HEK293 (cell line): Measurements from ENCODE around the gene STK38.

Source experiments
- CTCF ChIP-seq: fragments of 450-650 bp; formaldehyde crosslinking; IDR thresholded peaks from 2 replicates; pipeline ENCODE4 v1.5.1; 2016; ENCODE audit warnings: missing biosample characterization, missing genetic modification characterization
- EGR2 ChIP-seq: fragments of 450-650 bp; formaldehyde crosslinking; IDR thresholded peaks from 2 replicates; pipeline ENCODE4 v1.5.1; 2016; ENCODE audit warnings: low read depth, missing biosample characterization, missing genetic modification characterization
- IKZF3 ChIP-seq: fragments of 450-650 bp; IDR thresholded peaks from 2 replicates; pipeline ENCODE4 v1.5.0; 2018; ENCODE audit warnings: missing biosample characterization, mild to moderate bottlenecking, missing genetic modification characterization, moderate library complexity
- INSM2 ChIP-seq: fragments of 450-650 bp; formaldehyde crosslinking; IDR thresholded peaks from 2 replicates; pipeline ENCODE4 v1.5.1; 2016; ENCODE audit warnings: missing biosample characterization, missing genetic modification characterization
- KLF9 ChIP-seq: fragments of 450-650 bp; formaldehyde crosslinking; IDR thresholded peaks from 2 replicates; pipeline ENCODE4 v1.5.1; 2016; ENCODE audit warnings: missing biosample characterization, missing genetic modification characterization, low read depth
- PRDM4 ChIP-seq: fragments of 450-650 bp; formaldehyde crosslinking; IDR thresholded peaks from 2 replicates; pipeline ENCODE4 v1.5.1; 2017; ENCODE audit warnings: missing biosample characterization, missing genetic modification characterization
- SP7 ChIP-seq: fragments of 450-650 bp; formaldehyde crosslinking; IDR thresholded peaks from 2 replicates; pipeline ENCODE4 v1.5.1; 2016; ENCODE audit warnings: missing biosample characterization, missing genetic modification characterization
- YY1 ChIP-seq: fragments of 450-650 bp; formaldehyde crosslinking; IDR thresholded peaks from 2 replicates; pipeline ENCODE4 v1.5.1; 2018; ENCODE audit warnings: missing biosample characterization, missing genetic modification characterization
- ZBTB11 ChIP-seq: fragments of 450-650 bp; formaldehyde crosslinking; conservative IDR thresholded peaks from 2 replicates; pipeline ENCODE4 v1.5.1; 2016; ENCODE audit warnings: low read depth, missing biosample characterization, missing genetic modification characterization
- ZBTB17 ChIP-seq: fragments of 450-650 bp; formaldehyde crosslinking; IDR thresholded peaks from 2 replicates; pipeline ENCODE4 v1.5.1; 2016; ENCODE audit warnings: missing biosample characterization, missing genetic modification characterization
- ZBTB8A ChIP-seq: fragments of 450-650 bp; formaldehyde crosslinking; IDR thresholded peaks from 2 replicates; pipeline ENCODE4 v1.5.1; 2016; ENCODE audit warnings: missing biosample characterization, missing genetic modification characterization
- ZFP37 ChIP-seq: fragments of 450-650 bp; formaldehyde crosslinking; IDR thresholded peaks from 2 replicates; pipeline ENCODE4 v1.5.1; 2016; ENCODE audit warnings: missing biosample characterization, missing genetic modification characterization
- ZFP69B ChIP-seq: fragments of 450-650 bp; formaldehyde crosslinking; IDR thresholded peaks from 2 replicates; pipeline ENCODE4 v1.5.1; 2016; ENCODE audit warnings: missing biosample characterization, missing genetic modification characterization
- ZIC2 ChIP-seq: fragments of 450-650 bp; formaldehyde crosslinking; IDR thresholded peaks from 2 replicates; pipeline ENCODE4 v1.5.1; 2016; ENCODE audit warnings: missing biosample characterization, missing genetic modification characterization
- ZNF18 ChIP-seq: fragments of 450-650 bp; formaldehyde crosslinking; IDR thresholded peaks from 2 replicates; pipeline ENCODE4 v1.5.1; 2016; ENCODE audit warnings: missing biosample characterization, missing genetic modification characterization
- ZNF184 ChIP-seq: fragments of 450-650 bp; IDR thresholded peaks from 2 replicates; pipeline ENCODE4 v1.5.1; 2018; ENCODE audit warnings: missing biosample characterization, mild to moderate bottlenecking, missing genetic modification characterization
- ZNF2 ChIP-seq: fragments of 450-650 bp; formaldehyde crosslinking; IDR thresholded peaks from 2 replicates; pipeline ENCODE4 v1.5.1; 2016; ENCODE audit warnings: missing biosample characterization, missing genetic modification characterization
- ZNF24 ChIP-seq: fragments of 450-650 bp; formaldehyde crosslinking; IDR thresholded peaks from 2 replicates; pipeline ENCODE4 v1.5.1; 2016; ENCODE audit warnings: missing biosample characterization, missing genetic modification characterization
- ZNF266 ChIP-seq: fragments of 450-650 bp; formaldehyde crosslinking; IDR thresholded peaks from 2 replicates; pipeline ENCODE4 v1.5.1; 2016; ENCODE audit warnings: missing biosample characterization, missing genetic modification characterization, low read depth
- ZNF362 ChIP-seq: fragments of 450-650 bp; formaldehyde crosslinking; IDR thresholded peaks from 2 replicates; pipeline ENCODE4 v1.5.1; 2016; ENCODE audit warnings: missing biosample characterization, missing genetic modification characterization
- ZNF37A ChIP-seq: fragments of 450-650 bp; IDR thresholded peaks from 2 replicates; pipeline ENCODE4 v1.5.1; 2018; ENCODE audit warnings: missing biosample characterization, missing genetic modification characterization
- ZNF488 ChIP-seq: fragments of 450-650 bp; formaldehyde crosslinking; IDR thresholded peaks from 2 replicates; pipeline ENCODE4 v1.5.1; 2016; ENCODE audit warnings: missing biosample characterization, missing genetic modification characterization
- ZNF558 ChIP-seq: fragments of 450-650 bp; formaldehyde crosslinking; IDR thresholded peaks from 2 replicates; pipeline ENCODE4 v1.5.1; 2016; ENCODE audit warnings: missing biosample characterization, missing genetic modification characterization
- ZNF580 ChIP-seq: fragments of 450-650 bp; formaldehyde crosslinking; IDR thresholded peaks from 2 replicates; pipeline ENCODE4 v1.5.1; 2016; ENCODE audit warnings: missing biosample characterization, missing genetic modification characterization
- ZNF623 ChIP-seq: fragments of 450-650 bp; formaldehyde crosslinking; IDR thresholded peaks from 2 replicates; pipeline ENCODE4 v1.5.1; 2016; ENCODE audit warnings: missing biosample characterization, missing genetic modification characterization
- ZNF830 ChIP-seq: fragments of 450-650 bp; IDR thresholded peaks from 2 replicates; pipeline ENCODE4 v1.5.0; 2018; ENCODE audit warnings: missing biosample characterization, missing genetic modification characterization, low read depth, mild to moderate bottlenecking, moderate library complexity

STK38 gene

GRCh38 chr6:36594029-36594815, 46.9 kb upstream of the STK38 start, which contains the start of gene SRSF3 (continued):
- peak; percentile 72 for TF ChIP-seq INSM2 (tag by site-specific recombination)
- TF ChIP-seq ZBTB17 (tag by site-specific recombination) = peak; percentile 73
- TF ChIP-seq KLF9 (tag by site-specific recombination) = peak; percentile 56; the same call in 1 of the 2 replicates
- no peak for TF ChIP-seq ZNF37A (tag by site-specific recombination)
- TF ChIP-seq ZIC2 = peak; percentile 53
- TF ChIP-seq EGR2 (tag by site-specific recombination) = peak; percentile 78
- TF ChIP-seq IKZF3 (tag by site-specific recombination) = peak; percentile 34; the same call in 1 of the 2 replicates
- peak; percentile 51; the same call in 1 of the 2 replicates for TF ChIP-seq ZFP69B (tag by site-specific recombination)
- 0 out of 2 replicates have a peak, but pooled peaks have one; percentile 14 for TF ChIP-seq ZNF18 (tag by site-specific recombination)
- peak; percentile 95 for TF ChIP-seq CTCF (tag by site-specific recombination)
- TF ChIP-seq ZBTB8A (tag by site-specific recombination) = peak; percentile 52; the same call in 1 of the 2 replicates
- TF ChIP-seq ZBTB11 = peak; percentile 84
- TF ChIP-seq ZNF580 (tag by site-specific recombination) = peak; percentile 55
- no peak; the same call in 1 of the 2 replicates for TF ChIP-seq ZNF184 (tag by site-specific recombination)
- TF ChIP-seq SP7 (tag by site-specific recombination) = peak; percentile 91
- TF ChIP-seq PRDM4 (tag by site-specific recombination) = no peak; the same call in 1 of the 2 replicates
- no peak for TF ChIP-seq ZNF266 (tag by site-specific recombination)
- peak; percentile 99 for TF ChIP-seq YY1 (tag by site-specific recombination)
- TF ChIP-seq ZNF362 = no peak
- peak; percentile 87 for TF ChIP-seq ZNF2 (tag by site-specific recombination)
- peak; percentile 45; the same call in 1 of the 2 replicates for TF ChIP-seq ZNF623
- no peak for TF ChIP-seq ZNF830 (tag by site-specific recombination)
- TF ChIP-seq ZNF558 = 0 out of 2 replicates have a peak, but pooled peaks have one; percentile 16
- TF ChIP-seq ZFP37 (tag by site-specific recombination) = peak; percentile 94
- peak; percentile 33; the same call in 1 of the 2 replicates for TF ChIP-seq ZNF24 (tag by site-specific recombination)
- TF ChIP-seq ZNF488 (tag by site-specific recombination) = no peak
